Endometrial microvascular endothelial cells (primary cell): ENCODE data around the gene NFASC. TPM values are rescaled to one million over a fixed set of nuclear protein-coding genes. Genes with fewer than 3 reads are reported as not detected.

ENCODE experiments used
- in situ Hi-C: cut with HindIII; loops from 2 replicates; pipeline ENCODE4 v1.10.0; 2017; ENCODE audit warnings: low sequenced_read_pairs, low pct_unique_long_range_greater_than_20kb; ENCODE audit errors: inconsistent ontology term
- total RNA-seq: library from RNA; depleted of rRNA; stranded (reverse); fragments of >200 nt; gene quantifications from one replicate; pipeline ENCODE4 v1.2.3, GENCODE V29; 2015; ENCODE audit errors: inconsistent ontology term

Gene NFASC
- total RNA-seq, 1 donor from 2014 or later, result not detected

- in situ Hi-C loops, result no loop called here
Observed at GRCh38 chr1:204971517-204972336, 101.1 kb downstream of the NFASC start.

GRCh38 chr1:204972426-204972825, 101.8 kb downstream of the NFASC start:
- in situ Hi-C loops, result no loop called here

GRCh38 chr1:204973449-204973848, 102.8 kb downstream of the NFASC start:
- in situ Hi-C loops, result no loop called here

- in situ Hi-C loops, result no loop called here
Observed at GRCh38 chr1:204974327-204974726, 103.7 kb downstream of the NFASC start.

- in situ Hi-C loops, result no loop called here
Observed at GRCh38 chr1:204975021-204975420, 104.4 kb downstream of the NFASC start.

GRCh38 chr1:204975568-204976235, 105.0 kb downstream of the NFASC start:
- in situ Hi-C loops, result no loop called here

- in situ Hi-C loops, result no loop called here
Observed at GRCh38 chr1:204976646-204977045, 106.0 kb downstream of the NFASC start.

GRCh38 chr1:204977318-204977717, 106.7 kb downstream of the NFASC start:
- in situ Hi-C loops, result no loop called here

- in situ Hi-C loops, result no loop called here
Observed at GRCh38 chr1:204978782-204979181, 108.1 kb downstream of the NFASC start.

- in situ Hi-C loops, result no loop called here
Observed at GRCh38 chr1:204979306-204979705, 108.6 kb downstream of the NFASC start.

- in situ Hi-C loops, result no loop called here
Observed at GRCh38 chr1:204979891-204980649, 109.4 kb downstream of the NFASC start.

- in situ Hi-C loops, result no loop called here
Observed at GRCh38 chr1:204980840-204981405, 110.3 kb downstream of the NFASC start.

- in situ Hi-C loops, result no loop called here
Observed at GRCh38 chr1:204983136-204983535, 112.5 kb downstream of the NFASC start.

GRCh38 chr1:204983881-204984280, 113.2 kb downstream of the NFASC start:
- in situ Hi-C loops, result no loop called here

- in situ Hi-C loops, result no loop called here
Observed at GRCh38 chr1:204984499-204984898, 113.8 kb downstream of the NFASC start.

- in situ Hi-C loops, result no loop called here
Observed at GRCh38 chr1:204986181-204986580, 115.5 kb downstream of the NFASC start.

- in situ Hi-C loops, result no loop called here
Observed at GRCh38 chr1:204987689-204988088, 117.0 kb downstream of the NFASC start.

- in situ Hi-C loops, result no loop called here
Observed at GRCh38 chr1:204988196-204988595, 117.5 kb downstream of the NFASC start.

GRCh38 chr1:204989266-204990058, 118.8 kb downstream of the NFASC start:
- in situ Hi-C loops, result no loop called here
